Temporal lobe (tissue), 1 donor: Measurements from ENCODE around the gene SPANXB1. TPM values are rescaled to one million over a fixed set of nuclear protein-coding genes. Genes with fewer than 3 reads are reported as not detected.

Experiments
- total RNA-seq: library from RNA; depleted of rRNA; stranded (reverse); fragments of >200 nt; gene quantifications from one replicate; pipeline ENCODE4 v1.2.3, GENCODE V29; 2014

Gene SPANXB1
- total RNA-seq, 1 donor from 2014 or later = not detected

Other genes with a start within 250 kb of the SPANXB1 start
- 6.9 TPM for gene LDOC1, start 174.5 kb downstream of the SPANXB1 start, total RNA-seq
- not detected for gene SPANXC, start 239.9 kb downstream of the SPANXB1 start, total RNA-seq